HepG2 (cell line): ENCODE results near the gene DUSP16. TPM values are rescaled to one million over a fixed set of nuclear protein-coding genes. Genes with fewer than 3 reads are reported as not detected.

Source experiments
- ATAC-seq: fragments of 200-7000 bp; cut with Tn5 transposase; 3 replicates; pipeline ENCODE4 v1.9.1; 2020; ENCODE audit warnings: mild to moderate bottlenecking, moderate library complexity
- BruUV-seq: library from RNA; stranded (reverse); fragments of 400-500 nt; replicated peaks from 2 replicates; lab custom pipeline; 2021; lab: Mats Ljungman, UMichigan
- CTCF ChIA-PET: fragments of 300-600 bp; formaldehyde crosslinking; extraction: SDS; loops from one replicate; lab custom pipeline; 2021; ENCODE audit warnings: low total read pairs, inconsistent platforms, low intra/inter-chr PET ratio; lab: Yijun Ruan, JAX
- POLR2A ChIA-PET: fragments of 350-600 bp; sonication (Branson Sonifier 250); formaldehyde crosslinking; loops from one replicate; lab custom pipeline; 2020; ENCODE audit warnings: antibody characterized with exemption, inconsistent platforms; lab: Yijun Ruan, JAX
- DNase-seq: peaks from one replicate; pipeline ENCODE4 v3.0.0-alpha.2; 2015; ENCODE audit warnings: low spot score
- FAIRE-seq: peaks from 3 replicates; lab custom pipeline; 2011; peaks lifted over from hg19 to GRCh38; lab: Jason Lieb, UNC
- H2AFZ ChIP-seq: one replicate; pipeline ENCODE4 v1.6.1; 2011; ENCODE audit warnings: low read length, inconsistent platforms
- H3K27ac ChIP-seq: fragments of 300-600 bp; 3 replicates; pipeline ENCODE4 v1.8.0; 2011; ENCODE audit warnings: mixed run types, mild to moderate bottlenecking, mixed read lengths, low read length, inconsistent platforms; ENCODE audit not compliant: insufficient read depth; ENCODE audit errors: extremely low read length
- H3K27me3 ChIP-seq, 2 experiments: fragments of 200-600 bp in 1 of 2; 2 replicates in 1 of 2; 3 replicates in 1 of 2; pipeline versions ENCODE4 v1.6.0 to v1.8.0; 2011; ENCODE audit warnings: low read length in 2 of 2, mild to moderate bottlenecking in 2 of 2, moderate library complexity in 2 of 2, inconsistent platforms in 1 of 2; ENCODE audit not compliant: insufficient read depth in 2 of 2, control insufficient read depth in 1 of 2
- H3K36me3 ChIP-seq, 2 experiments: fragments of 200-600 bp in 1 of 2; replicated peaks in 1 of 2; 2 replicates in 1 of 2; 3 replicates in 1 of 2; pipeline versions ENCODE4 v1.5.1 to v1.8.0; 2011; ENCODE audit warnings: low read length in 2 of 2, inconsistent platforms in 1 of 2; ENCODE audit not compliant: insufficient read depth in 2 of 2, control insufficient read depth in 1 of 2
- H3K4me1 ChIP-seq: 2 replicates; pipeline ENCODE4 v1.5.1; 2012; ENCODE audit warnings: low read length, inconsistent platforms; ENCODE audit not compliant: insufficient read depth
- H3K4me2 ChIP-seq: 2 replicates; pipeline ENCODE4 v1.6.0; 2011; ENCODE audit warnings: low read depth, low read length, inconsistent platforms
- H3K4me3 ChIP-seq, 3 experiments: fragments of 200-600 bp in 1 of 3; sonication (generic), shearing (Covaris generic) in 1 of 3; replicated peaks in 1 of 3; 2 replicates each; pipeline ENCODE4 v1.5.1; 2011 to 2016; ENCODE audit warnings: low read length in 3 of 3, inconsistent platforms in 2 of 3, low read depth in 2 of 3, mild to moderate bottlenecking in 2 of 3, control low read depth in 1 of 3, mixed read lengths in 1 of 3; ENCODE audit not compliant: insufficient read depth in 1 of 3
- H3K79me2 ChIP-seq: one replicate; pipeline ENCODE4 v1.6.1; 2011; ENCODE audit warnings: low read length, inconsistent platforms; ENCODE audit not compliant: insufficient read depth
- H3K9ac ChIP-seq: 2 replicates; pipeline ENCODE4 v1.6.0; 2011; ENCODE audit warnings: mild to moderate bottlenecking, low read depth, low read length, inconsistent platforms; ENCODE audit not compliant: insufficient read depth
- H3K9me3 ChIP-seq: 2 replicates; pipeline ENCODE4 v1.5.1; 2012; ENCODE audit warnings: mild to moderate bottlenecking, low read length
- H4K20me1 ChIP-seq: 2 replicates; pipeline ENCODE4 v1.6.0; 2011; ENCODE audit warnings: inconsistent platforms, mild to moderate bottlenecking, low read length, moderate library complexity; ENCODE audit not compliant: insufficient read depth
- AKAP8 ChIP-seq: sonication (generic); formaldehyde crosslinking; IDR thresholded peaks from 2 replicates; pipeline ENCODE4 v1.5.1; 2020; ENCODE audit warnings: mild to moderate bottlenecking, missing genetic modification reagents
- HDAC6 ChIP-seq: fragments of 200-600 bp; sonication (generic); IDR thresholded peaks from 2 replicates; pipeline ENCODE4 v1.7.0; 2017; ENCODE audit warnings: mild to moderate bottlenecking, antibody characterized with exemption, low read length, low read depth
- LBX2 ChIP-seq: sonication (generic); formaldehyde crosslinking; IDR thresholded peaks from 2 replicates; pipeline ENCODE4 v1.5.0; 2020; ENCODE audit warnings: missing genetic modification reagents, mild to moderate bottlenecking, borderline replicate concordance
- NAIF1 ChIP-seq: sonication (generic); formaldehyde crosslinking; IDR thresholded peaks from 2 replicates; pipeline ENCODE4 v1.5.0; 2020; ENCODE audit warnings: mild to moderate bottlenecking, missing genetic modification reagents, borderline replicate concordance
- PAF1 ChIP-seq: IDR thresholded peaks from 2 replicates; pipeline ENCODE4 v1.6.1; 2016; ENCODE audit warnings: missing genetic modification reagents, missing compliant biosample characterization
- POLR2G ChIP-seq: fragments of 200-400 bp; formaldehyde crosslinking; IDR thresholded peaks from 2 replicates; pipeline ENCODE4 v1.6.1; 2018; ENCODE audit warnings: mild to moderate bottlenecking, low read depth, low read length, moderate library complexity
- RCOR2 ChIP-seq: IDR thresholded peaks from 2 replicates; pipeline ENCODE4 v1.6.1; 2016; ENCODE audit warnings: missing biosample characterization, missing genetic modification reagents
- SSRP1 ChIP-seq: IDR thresholded peaks from 2 replicates; pipeline ENCODE4 v1.6.1; 2016; ENCODE audit warnings: control low read depth
- THAP9 ChIP-seq: sonication (generic); formaldehyde crosslinking; IDR thresholded peaks from 2 replicates; pipeline ENCODE4; 2020; ENCODE audit warnings: missing genetic modification reagents, mild to moderate bottlenecking, borderline replicate concordance
- ZBTB10 ChIP-seq: sonication (generic); formaldehyde crosslinking; IDR thresholded peaks from 2 replicates; pipeline ENCODE4 v1.4.0; 2020; ENCODE audit warnings: missing genetic modification reagents, borderline replicate concordance
- ZFY ChIP-seq: sonication (generic); formaldehyde crosslinking; IDR thresholded peaks from 2 replicates; pipeline ENCODE4 v1.4.0; 2020; ENCODE audit warnings: missing genetic modification reagents
- ZNF446 ChIP-seq: sonication (generic); formaldehyde crosslinking; IDR thresholded peaks from 2 replicates; pipeline ENCODE4 v1.5.0; 2020; ENCODE audit warnings: mild to moderate bottlenecking, missing genetic modification reagents
- ZNF776 ChIP-seq: sonication (generic); formaldehyde crosslinking; IDR thresholded peaks from 2 replicates; pipeline ENCODE4 v1.4.0; 2020; ENCODE audit warnings: mild to moderate bottlenecking, missing genetic modification reagents
- WGBS: methylation state at CpG from one replicate; pipeline ENCODE4 v1.1.6; 2017; ENCODE audit warnings: low lambda C conversion rate; 5-methylcytosine and 5-hydroxymethylcytosine counted together
- in situ Hi-C: cut with HindIII; loops from 2 replicates; pipeline ENCODE4 v1.10.0; 2017; ENCODE audit warnings: low pct_unique_long_range_greater_than_20kb; ENCODE audit not compliant: extremely low pct_ligation_motif_present
- intact Hi-C: fragments of 100-400 bp; cut with micrococcal nuclease; formaldehyde crosslinking; loops from one replicate; pipeline ENCODE4 v1.10.0; 2022; ENCODE audit not compliant: unreplicated experiment
- polyA plus RNA-seq, 8 experiments: library from polyadenylated mRNA; depleted of rRNA in 3 of 8; stranded (reverse) in 7 of 8; unstranded in 1 of 8; fragments of >200 nt; fragmentation: Illumina TruSeq in 4 of 8; extraction: Trizol in 4 of 8; gene quantifications; 2 replicates each; pipeline versions ENCODE4 v1.2.1 to v1.2.3, GENCODE V29; 2011 to 2016; ENCODE audit warnings: low read depth in 4 of 8, missing spikeins in 1 of 8, mixed read lengths in 1 of 8; ENCODE audit not compliant: insufficient read depth in 1 of 8
- total RNA-seq, 5 experiments: library from RNA; depleted of rRNA; stranded (reverse); fragments of >200 nt; fragmentation: Illumina TruSeq; extraction: Trizol; gene quantifications; 2 replicates each; pipeline ENCODE4 v1.2.3, GENCODE V29; 2016; ENCODE audit warnings: low read depth in 1 of 5

DUSP16 gene
- total and polyA plus RNA-seq, 2 of the 13 experiments (the other 11 are each of a cell fraction or from before 2014, with no cell fraction given), result 45.7 to 46.6 TPM

- Histone ChIP-seq H3K4me3 (no peak overlapping the region), H3K27me3 (no peaks in the 10 kb centered on the region), H3K4me2 (no peak overlapping the region), H4K20me1 (peaks cover 12% of the 10 kb centered on the region), H3K36me3 (peaks cover 2 to 10% of the 10 kb centered on the region in 2 experiments), H3K27ac (no peak overlapping the region), H3K9ac (no peak overlapping the region), H3K9me3 (no peaks in the 10 kb centered on the region), H3K79me2 (peaks cover 86% of the 10 kb centered on the region), H2AFZ (no peak overlapping the region), H3K4me1 (peaks cover 44% of the 10 kb centered on the region)
- DNase-seq (no peak), ATAC-seq (no peak), FAIRE-seq (no peak)
- ChIA-PET POLR2A (no interaction called here), CTCF (no interaction called here)
- in situ Hi-C loops (no loop called here), intact Hi-C loops (no loop called here)
- 96% methylated on average over 3 of the region's 3 CpGs for WGBS
- TF ChIP-seq POLR2G (0 out of 2 replicates have a peak, but pooled peaks have one; percentile 29), SSRP1 (no peak), RCOR2 (no peak), HDAC6 (no peak), NAIF1 (CRISPR knock-in tag) (no peak)
- BruUV-seq, result no TSS peak
These were observed 24.1 kb downstream of the DUSP16 start for GRCh38 chr12:12538535-12538934.

GRCh38 chr12:12537421-12537820 is 25.2 kb downstream of the DUSP16 start:
- no peak overlapping the region for H3K27ac ChIP-seq
- no peaks in the 10 kb centered on the region for H3K9me3 ChIP-seq
- POLR2A ChIA-PET, result no interaction called here
- no peak for DNase-seq
- peaks cover 16% of the 10 kb centered on the region for H4K20me1 ChIP-seq
- H2AFZ ChIP-seq, result no peak overlapping the region
- H3K4me2 ChIP-seq, result no peak overlapping the region
- no peak overlapping the region for H3K9ac ChIP-seq
- peaks cover 46% of the 10 kb centered on the region for H3K4me1 ChIP-seq
- CTCF ChIA-PET, result no interaction called here
- H3K79me2 ChIP-seq, result peaks cover 86% of the 10 kb centered on the region
- no peak overlapping the region for H3K4me3 ChIP-seq
- peaks cover 2 to 10% of the 10 kb centered on the region in 2 experiments; a peak in 4 of 5 replicates for H3K36me3 ChIP-seq
- ATAC-seq, result no peak
- H3K27me3 ChIP-seq, result no peaks in the 10 kb centered on the region
- no TSS peak for BruUV-seq
- in situ Hi-C loops (no loop called here), intact Hi-C loops (no loop called here)
- WGBS, result 97% methylated on average over 2 of the region's 2 CpGs
- no peak for FAIRE-seq
- TF ChIP-seq ZBTB10 (no peak), ZFY (CRISPR knock-in tag) (no peak), ZNF446 (CRISPR knock-in tag) (no peak), AKAP8 (CRISPR knock-in tag) (no peak), ZNF776 (CRISPR knock-in tag) (no peak), THAP9 (CRISPR knock-in tag) (no peak), LBX2 (no peak), PAF1 (CRISPR knock-in tag) (no peak)
